ACHN (cell line): Measurements from ENCODE around the gene SND1.
"Not testable (repeated sequence)": the region's sequence is repeated elsewhere in the genome, so short reads cannot be mapped to it uniquely, and the experiment has no call there.

ENCODE experiments used
- DNase-seq: peaks from one replicate; pipeline ENCODE4 v3.0.0-alpha.2; 2015
- in situ Hi-C: cut with HindIII; loops from 2 replicates; pipeline ENCODE4 v1.10.0; 2017; ENCODE audit warnings: low sequenced_read_pairs, low pct_ligation_motif_present, low pct_unique_long_range_greater_than_20kb

SND1 gene

GRCh38 chr7:127831318-127832219 is 179.6 kb downstream of the SND1 start:
- in situ Hi-C loops = no loop called here
- DNase-seq = no peak

GRCh38 chr7:127832592-127832991 is 180.6 kb downstream of the SND1 start:
- DNase-seq = no peak
- in situ Hi-C loops = no loop called here

DNA sequence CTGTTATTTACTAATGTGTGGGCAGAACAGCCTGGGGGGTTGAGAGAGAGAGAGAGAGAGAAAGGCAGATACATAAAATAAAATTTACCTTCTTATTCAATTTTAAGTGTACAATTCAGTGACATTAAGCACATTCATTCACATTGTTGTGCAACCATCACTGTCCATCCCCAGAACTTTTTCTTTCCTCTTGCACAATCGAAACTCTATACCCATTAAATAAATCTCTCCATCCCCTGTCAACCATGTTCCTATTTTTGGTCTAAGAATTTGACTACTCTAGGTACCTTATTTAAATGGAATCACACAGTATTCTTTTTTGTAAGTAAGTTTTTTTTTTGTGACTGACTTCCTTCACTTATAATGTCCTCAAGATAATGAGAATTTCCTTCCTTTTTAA is 181.6 kb downstream of the SND1 start:
- in situ Hi-C loops = no loop called here
- no peak for DNase-seq

DNA sequence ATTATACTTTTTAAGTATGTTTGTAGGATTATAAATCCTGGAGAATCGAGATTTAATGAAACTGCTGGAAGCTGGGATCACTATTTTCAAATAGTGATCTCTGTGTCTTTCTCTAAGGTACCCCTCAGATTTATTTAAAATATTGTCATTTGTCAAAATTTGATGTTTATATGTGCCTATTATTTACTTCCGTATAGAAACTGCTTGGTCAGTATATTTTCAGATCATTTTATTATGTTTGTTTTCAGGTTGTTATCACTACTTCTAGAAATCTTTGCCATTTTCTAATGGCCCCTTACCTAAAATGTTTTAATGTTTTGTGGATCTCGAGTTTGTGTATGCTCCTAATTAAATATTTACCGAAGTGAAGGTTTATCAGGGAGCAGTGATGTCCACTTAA is 183.7 kb downstream of the SND1 start:
- no peak for DNase-seq
- in situ Hi-C loops = no loop called here

DNA sequence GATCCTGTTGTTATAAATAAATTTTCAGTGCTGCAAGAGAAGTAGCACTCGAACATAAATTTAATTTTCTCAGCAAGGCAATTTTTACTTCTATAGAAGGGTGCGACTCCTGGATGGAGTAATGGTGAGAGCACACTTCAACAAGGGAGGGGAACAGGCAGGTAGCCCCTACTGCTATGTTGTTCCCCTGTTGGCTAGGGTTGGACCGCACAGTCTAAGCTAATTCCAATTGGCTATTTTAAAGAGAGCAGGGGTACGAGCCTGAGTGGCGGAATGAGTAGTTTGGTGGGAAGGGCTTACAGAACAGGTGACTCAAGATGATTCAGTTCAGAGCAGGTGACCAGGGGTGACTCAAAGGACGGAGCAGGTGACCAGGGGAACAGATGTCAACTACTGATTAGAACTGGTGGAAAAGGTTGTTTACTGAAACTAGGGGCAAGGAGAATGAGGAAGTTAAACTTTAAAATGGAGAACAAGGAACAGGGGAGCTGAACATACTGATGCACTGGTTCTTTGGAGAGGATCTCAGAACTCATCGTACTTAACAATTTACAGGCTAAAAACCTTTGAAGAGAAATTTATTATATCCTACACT is 185.9 kb downstream of the SND1 start:
- in situ Hi-C loops, DNase-seq: not testable (repeated sequence)

- in situ Hi-C loops = no loop called here
- DNase-seq = no peak
Measured at GRCh38 chr7:127838816-127839415, 186.9 kb downstream of the SND1 start.

DNA sequence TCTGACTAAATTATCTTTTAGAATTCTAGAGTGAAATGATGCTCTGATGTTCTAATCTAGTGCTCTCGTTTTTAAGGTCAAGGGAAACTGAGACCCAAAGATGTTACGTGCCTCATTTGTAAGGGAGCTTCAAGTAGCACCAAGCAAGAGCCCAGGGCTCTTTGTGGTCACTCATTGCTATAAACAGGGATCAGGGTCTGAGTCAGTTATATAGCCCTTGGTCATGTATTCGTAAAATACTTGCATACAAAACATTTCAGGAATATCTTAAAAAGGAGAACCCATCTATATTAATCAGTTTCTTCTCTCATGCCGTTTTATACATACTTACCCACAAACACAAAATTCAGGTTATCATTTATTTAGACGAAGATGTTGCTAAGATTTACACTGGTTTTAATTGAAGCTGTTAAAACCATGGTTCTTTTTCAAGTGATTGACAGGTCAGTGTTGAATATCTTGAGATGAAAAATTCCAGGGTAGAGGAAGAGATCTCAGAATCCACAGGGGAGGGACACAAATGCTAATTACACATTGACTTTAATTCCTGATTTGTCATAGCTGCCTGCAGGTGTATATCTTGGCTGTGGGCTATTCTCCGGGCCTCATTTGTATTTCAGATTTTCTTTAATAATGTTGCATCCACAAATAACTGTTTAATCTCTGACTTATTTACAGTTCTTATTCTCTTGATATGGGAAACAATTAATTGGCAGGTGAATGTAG is 188.4 kb downstream of the SND1 start:
- no peak for DNase-seq
- in situ Hi-C loops = no loop called here

- in situ Hi-C loops = no loop called here
- DNase-seq = no peak
Measured at GRCh38 chr7:127844165-127844564, 192.2 kb downstream of the SND1 start.

- in situ Hi-C loops = no loop called here
- peak; percentile 25 for DNase-seq
Measured at GRCh38 chr7:127844707-127845331, 192.8 kb downstream of the SND1 start.

DNA sequence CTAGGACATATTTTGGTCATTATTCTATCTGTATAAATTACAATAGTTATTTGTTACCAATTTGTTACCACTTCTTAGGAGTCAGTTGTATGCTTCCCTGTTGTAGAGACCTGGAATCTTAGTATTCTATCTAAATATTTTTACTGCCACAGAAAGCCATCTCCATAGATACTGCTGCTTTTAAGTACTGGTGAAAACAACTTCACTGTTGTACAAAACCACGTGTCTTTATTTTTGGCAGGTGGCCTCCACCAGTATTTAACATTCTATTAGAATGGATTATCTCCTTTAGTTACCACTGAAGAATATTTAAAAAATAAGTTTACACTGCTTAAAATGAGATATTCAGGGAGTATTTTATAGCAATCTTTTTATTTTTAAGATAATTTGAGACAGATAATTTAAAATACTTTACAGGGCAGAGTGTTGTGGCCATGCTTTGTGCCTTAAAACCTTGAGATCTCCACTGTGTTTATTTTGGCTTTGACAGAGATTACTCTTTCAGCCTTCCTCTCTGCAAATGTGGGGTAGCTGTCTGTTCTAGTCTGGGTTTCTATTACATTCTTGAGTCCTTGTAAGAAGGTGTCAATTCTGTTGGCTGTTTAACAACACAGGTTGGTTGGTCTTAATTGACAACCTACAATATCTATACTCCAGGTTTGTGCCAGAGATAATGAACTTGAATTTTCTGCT is 193.7 kb downstream of the SND1 start:
- no peak for DNase-seq
- in situ Hi-C loops = no loop called here

GRCh38 chr7:127847641-127848040 is 195.6 kb downstream of the SND1 start:
- no peak for DNase-seq
- in situ Hi-C loops = no loop called here

GRCh38 chr7:127848241-127848640 is 196.2 kb downstream of the SND1 start:
- no peak for DNase-seq
- in situ Hi-C loops = no loop called here

GRCh38 chr7:127850195-127850594 is 198.2 kb downstream of the SND1 start:
- in situ Hi-C loops = no loop called here
- DNase-seq = no peak

GRCh38 chr7:127854383-127854782 is 202.4 kb downstream of the SND1 start:
- no peak for DNase-seq
- in situ Hi-C loops = no loop called here

DNA sequence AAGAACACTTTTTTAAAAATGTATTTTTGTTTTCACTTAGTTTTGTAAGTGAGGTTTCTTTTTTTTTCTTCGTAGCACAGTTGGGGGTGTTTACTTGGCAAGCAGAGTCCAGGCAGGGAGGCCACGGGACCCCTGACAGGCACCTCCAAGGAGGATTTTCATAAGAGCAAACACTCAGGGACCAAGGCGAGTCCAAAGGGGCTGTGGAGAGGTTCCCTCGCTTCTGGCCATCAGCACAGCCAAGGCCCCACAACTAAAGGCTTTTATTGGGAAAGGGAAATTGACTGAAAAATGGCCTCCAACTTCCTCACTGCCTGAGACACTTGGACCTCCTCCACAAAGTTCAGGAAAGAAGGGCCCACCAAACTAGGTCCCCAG is 205.5 kb downstream of the SND1 start:
- DNase-seq = no peak
- in situ Hi-C loops = no loop called here

- in situ Hi-C loops = no loop called here
- DNase-seq = no peak
Measured at GRCh38 chr7:127858091-127858914, 206.3 kb downstream of the SND1 start.

- no peak for DNase-seq
- in situ Hi-C loops = no loop called here
Measured at GRCh38 chr7:127858915-127859189, 206.9 kb downstream of the SND1 start.

DNA sequence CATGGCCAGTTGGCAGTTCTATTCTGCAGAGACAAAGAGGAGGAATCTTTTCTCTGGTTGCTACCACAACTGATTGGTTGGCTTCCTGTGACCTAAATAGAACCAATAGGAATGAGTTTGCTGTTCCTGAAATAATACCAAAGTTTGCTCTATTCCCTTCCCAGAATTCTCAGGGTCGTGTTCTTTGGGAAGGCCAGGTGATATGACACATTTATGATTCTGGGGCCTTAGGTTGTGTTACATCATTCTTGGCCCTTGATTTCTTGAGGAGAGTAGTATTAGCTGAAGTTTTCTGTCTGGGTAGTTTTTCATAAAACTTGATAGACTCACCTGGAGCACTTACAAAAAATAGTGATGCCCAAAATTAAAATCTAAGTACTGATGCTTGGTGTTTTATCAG is 207.3 kb downstream of the SND1 start:
- no peak for DNase-seq
- in situ Hi-C loops = no loop called here
